ENCODE measurements around the gene ATP6V0A4.

ATP6V0A4 gene

DNA sequence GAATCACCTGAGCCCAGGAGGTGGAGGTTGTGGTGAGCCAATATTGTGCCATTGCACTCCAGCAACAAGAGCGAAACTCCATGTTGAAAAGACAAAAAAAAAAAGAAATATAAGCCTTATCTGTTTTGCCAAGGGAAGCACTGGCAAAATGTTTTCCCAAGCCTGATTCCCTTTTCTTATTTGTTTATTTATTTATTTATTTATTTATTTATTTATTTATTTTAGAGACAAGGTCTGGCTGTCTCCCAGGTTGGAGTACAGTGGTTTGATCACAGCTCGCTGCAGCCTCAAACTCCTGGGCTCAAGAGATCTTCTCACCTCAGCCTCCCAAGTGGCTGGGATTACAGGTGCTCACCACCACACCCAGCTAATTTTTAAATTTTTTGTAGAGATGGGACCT, 141.0 kb downstream of the ATP6V0A4 start:
- DNase-seq: no peak
